ENCODE results near the gene NCOA7.

DNA sequence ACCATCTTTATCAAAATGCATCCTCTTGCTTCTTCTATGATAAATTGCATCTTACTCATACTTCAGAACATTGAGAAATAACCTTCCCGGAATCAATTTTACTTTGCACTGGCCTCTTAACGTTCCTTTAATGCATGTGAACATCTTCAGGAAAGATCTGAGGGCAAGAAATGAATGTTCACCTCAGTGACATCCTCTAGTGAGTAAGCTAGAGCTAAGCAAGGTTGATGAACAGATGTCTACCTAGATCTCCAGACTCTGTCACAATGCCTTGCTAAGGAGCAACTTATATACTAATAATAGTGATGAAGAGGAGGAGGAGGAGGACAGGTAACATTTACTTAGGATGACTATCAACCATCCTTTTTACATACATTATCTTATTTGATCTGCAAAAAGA, 149.0 kb downstream of the NCOA7 start:
- TF ChIP-seq, protein P1, sequence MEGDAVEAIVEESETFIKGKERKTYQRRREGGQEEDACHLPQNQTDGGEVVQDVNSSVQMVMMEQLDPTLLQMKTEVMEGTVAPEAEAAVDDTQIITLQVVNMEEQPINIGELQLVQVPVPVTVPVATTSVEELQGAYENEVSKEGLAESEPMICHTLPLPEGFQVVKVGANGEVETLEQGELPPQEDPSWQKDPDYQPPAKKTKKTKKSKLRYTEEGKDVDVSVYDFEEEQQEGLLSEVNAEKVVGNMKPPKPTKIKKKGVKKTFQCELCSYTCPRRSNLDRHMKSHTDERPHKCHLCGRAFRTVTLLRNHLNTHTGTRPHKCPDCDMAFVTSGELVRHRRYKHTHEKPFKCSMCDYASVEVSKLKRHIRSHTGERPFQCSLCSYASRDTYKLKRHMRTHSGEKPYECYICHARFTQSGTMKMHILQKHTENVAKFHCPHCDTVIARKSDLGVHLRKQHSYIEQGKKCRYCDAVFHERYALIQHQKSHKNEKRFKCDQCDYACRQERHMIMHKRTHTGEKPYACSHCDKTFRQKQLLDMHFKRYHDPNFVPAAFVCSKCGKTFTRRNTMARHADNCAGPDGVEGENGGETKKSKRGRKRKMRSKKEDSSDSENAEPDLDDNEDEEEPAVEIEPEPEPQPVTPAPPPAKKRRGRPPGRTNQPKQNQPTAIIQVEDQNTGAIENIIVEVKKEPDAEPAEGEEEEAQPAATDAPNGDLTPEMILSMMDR (IDR thresholded peaks at IDR 0.05) = no peak
- TF ChIP-seq POLR2A (IDR thresholded peaks at IDR 0.05) = no peak
